Fibroblast of the aortic adventitia (primary cell): Measurements from ENCODE around the gene EVI5. TPM values are rescaled to one million over a fixed set of nuclear protein-coding genes. Genes with fewer than 3 reads are reported as not detected.

Source experiments
- DNase-seq: peaks from one replicate; pipeline ENCODE4 v3.0.0-alpha.2; 2010; ENCODE audit warnings: low read depth
- H3K4me3 ChIP-seq: 2 replicates; pipeline ENCODE4 v1.5.1; 2011; ENCODE audit warnings: low read depth, mild to moderate bottlenecking, control low read depth, low read length, moderate library complexity
- total RNA-seq: library from RNA; depleted of rRNA; stranded (reverse); fragments of >200 nt; gene quantifications from 2 replicates; pipeline ENCODE4 v1.2.3, GENCODE V29; 2012; ENCODE audit warnings: low replicate concordance
- TF ChIP-seq, protein P1 (sequence below): IDR thresholded peaks from 2 replicates; pipeline ENCODE4 v1.5.1; 2011; ENCODE audit warnings: mild to moderate bottlenecking, low read length, control low read depth, inconsistent platforms; ENCODE audit not compliant: insufficient read depth

Gene EVI5
- total RNA-seq, 1 donor = 55.3 TPM

DNA sequence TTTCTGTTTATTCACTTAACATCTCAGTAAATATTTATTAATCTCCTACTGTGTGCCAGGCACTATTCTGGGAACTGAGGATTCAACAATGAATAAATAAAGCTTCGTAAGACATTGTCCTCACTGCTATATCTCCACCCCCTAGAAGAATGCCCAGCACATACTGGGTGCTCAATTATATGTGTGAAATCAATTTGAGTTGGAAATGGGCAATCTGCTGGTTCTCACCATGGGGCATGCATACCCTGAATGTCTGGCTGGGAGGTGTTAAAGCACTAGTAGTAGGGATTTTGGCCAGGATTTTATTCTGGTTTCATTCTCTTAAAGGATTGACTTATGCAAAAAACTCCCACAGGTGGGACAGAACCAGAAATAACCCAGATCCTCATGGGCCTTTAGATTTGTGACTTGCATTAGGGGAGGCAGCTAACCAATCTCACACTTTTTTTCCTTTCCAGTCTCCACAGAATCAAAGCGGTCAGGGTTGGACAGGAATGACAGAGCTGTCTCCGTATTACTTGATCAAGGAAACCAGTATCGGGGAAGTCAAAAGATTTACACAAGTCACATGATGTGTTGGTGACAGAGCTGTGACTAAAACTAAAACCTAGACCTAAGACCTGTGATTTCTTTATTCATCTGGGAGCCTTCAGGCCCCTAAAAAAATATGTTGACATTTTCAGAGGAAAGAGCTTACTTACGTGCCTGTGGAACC is 311.0 kb downstream of the EVI5 start:
- TF ChIP-seq, protein P1, sequence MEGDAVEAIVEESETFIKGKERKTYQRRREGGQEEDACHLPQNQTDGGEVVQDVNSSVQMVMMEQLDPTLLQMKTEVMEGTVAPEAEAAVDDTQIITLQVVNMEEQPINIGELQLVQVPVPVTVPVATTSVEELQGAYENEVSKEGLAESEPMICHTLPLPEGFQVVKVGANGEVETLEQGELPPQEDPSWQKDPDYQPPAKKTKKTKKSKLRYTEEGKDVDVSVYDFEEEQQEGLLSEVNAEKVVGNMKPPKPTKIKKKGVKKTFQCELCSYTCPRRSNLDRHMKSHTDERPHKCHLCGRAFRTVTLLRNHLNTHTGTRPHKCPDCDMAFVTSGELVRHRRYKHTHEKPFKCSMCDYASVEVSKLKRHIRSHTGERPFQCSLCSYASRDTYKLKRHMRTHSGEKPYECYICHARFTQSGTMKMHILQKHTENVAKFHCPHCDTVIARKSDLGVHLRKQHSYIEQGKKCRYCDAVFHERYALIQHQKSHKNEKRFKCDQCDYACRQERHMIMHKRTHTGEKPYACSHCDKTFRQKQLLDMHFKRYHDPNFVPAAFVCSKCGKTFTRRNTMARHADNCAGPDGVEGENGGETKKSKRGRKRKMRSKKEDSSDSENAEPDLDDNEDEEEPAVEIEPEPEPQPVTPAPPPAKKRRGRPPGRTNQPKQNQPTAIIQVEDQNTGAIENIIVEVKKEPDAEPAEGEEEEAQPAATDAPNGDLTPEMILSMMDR = no peak
- no peak overlapping the region for H3K4me3 ChIP-seq
- DNase-seq = no peak

DNA sequence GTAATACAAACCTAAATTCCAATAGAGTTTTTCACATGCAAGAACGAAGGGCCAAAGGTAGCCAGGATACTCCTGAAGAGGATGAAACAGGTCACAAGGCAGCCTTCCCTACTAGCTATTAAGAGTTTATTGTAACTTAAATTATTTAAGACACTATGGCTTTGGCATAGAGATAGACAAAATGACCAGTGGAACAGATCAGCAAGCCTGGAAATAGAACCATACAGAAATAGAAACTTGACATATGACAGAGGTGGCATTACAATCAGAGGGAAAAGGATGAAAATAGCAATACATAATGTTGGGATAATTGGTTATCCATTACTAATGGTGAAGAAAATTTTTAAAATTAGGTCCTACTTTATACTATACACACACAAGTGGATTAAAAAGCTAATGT is 314.7 kb downstream of the EVI5 start:
- TF ChIP-seq, protein P1 = no peak
- H3K4me3 ChIP-seq = no peak overlapping the region
- no peak for DNase-seq

DNA sequence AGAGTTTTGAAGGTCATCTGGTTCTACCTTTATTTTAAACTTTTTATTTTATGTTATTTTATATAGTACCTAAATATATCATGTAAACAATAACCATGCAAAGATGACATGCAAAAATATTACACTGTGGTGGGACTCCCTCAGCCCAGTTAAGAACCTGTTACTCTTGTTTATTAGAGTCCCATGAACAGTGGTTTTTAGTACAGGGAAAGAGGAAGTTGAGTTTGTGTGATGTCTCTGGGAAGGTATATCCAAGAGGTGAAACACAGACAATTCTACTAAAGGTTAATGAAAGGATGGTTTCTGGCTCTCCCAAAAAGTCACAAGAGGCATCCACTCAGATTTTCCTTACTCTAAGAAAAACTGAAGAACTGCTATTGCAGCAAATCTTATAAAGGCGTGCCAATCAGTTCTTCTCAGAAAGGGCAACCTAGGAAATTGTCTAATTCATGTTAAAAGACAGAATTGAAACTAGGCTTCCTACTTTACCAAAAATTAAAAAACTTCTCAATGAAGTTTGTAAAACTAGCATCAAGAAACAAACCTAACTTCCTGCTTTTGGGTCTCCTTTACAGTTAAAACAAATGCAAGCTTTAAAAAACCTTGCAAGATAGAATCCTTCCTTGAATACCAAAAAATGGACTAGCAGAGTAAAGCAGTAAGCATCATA is 318.1 kb downstream of the EVI5 start:
- H3K4me3 ChIP-seq = no peak overlapping the region
- no peak for DNase-seq
- TF ChIP-seq, protein P1 = no peak

DNA sequence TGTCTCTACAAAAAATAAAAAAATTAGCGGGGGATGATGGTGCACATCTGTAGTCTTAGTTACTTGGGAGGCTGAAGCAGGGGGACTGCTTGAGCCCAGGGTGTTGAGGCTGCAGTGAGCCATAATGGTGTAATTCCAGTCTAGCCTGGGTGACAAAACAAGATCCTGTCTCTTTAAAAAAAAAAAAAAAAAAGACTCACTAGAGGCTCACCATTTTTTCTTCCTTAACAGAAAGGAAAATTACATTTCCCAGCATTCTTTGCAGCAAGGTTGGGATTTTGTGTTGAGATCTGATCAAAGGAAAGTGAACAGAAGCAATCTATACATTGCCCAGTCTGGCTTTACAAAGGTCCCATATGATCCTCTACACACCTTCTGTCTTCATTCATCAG is 319.7 kb downstream of the EVI5 start:
- TF ChIP-seq, protein P1 = no peak
- H3K4me3 ChIP-seq = no peak overlapping the region
- DNase-seq = no peak

DNA sequence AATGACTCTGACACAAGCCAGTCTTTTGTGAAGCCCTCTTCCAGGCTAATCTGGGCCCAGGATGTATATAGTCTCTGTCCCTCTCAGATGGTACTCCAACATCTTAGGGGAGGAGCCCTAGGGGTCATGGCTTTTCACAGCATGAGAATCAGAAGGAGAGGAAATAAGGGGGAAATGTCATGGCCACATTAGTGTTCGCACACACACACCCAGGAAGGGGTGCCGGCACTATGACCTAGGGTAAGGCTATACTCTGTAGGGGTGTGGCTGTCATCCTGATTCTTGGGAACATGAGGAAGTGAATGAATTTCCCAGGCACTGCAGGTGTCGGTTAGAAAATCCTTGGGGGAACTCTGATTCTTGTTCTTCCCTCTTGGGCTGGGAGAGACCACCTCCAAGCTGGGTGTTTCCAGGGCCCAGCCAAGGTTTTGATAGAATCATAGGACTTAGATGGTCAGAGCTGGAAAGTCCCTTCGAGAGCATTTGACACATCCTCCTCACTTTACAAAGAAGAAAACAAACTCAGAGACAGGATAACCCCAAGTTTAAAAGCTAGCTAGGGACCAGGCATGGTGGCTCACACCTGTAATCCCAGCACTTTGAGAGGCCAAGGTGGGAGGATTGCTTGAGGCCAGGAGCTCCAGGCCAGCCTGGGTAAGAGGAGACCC is 320.2 kb downstream of the EVI5 start:
- no peak overlapping the region for H3K4me3 ChIP-seq
- TF ChIP-seq, protein P1 = no peak
- no peak for DNase-seq

DNA sequence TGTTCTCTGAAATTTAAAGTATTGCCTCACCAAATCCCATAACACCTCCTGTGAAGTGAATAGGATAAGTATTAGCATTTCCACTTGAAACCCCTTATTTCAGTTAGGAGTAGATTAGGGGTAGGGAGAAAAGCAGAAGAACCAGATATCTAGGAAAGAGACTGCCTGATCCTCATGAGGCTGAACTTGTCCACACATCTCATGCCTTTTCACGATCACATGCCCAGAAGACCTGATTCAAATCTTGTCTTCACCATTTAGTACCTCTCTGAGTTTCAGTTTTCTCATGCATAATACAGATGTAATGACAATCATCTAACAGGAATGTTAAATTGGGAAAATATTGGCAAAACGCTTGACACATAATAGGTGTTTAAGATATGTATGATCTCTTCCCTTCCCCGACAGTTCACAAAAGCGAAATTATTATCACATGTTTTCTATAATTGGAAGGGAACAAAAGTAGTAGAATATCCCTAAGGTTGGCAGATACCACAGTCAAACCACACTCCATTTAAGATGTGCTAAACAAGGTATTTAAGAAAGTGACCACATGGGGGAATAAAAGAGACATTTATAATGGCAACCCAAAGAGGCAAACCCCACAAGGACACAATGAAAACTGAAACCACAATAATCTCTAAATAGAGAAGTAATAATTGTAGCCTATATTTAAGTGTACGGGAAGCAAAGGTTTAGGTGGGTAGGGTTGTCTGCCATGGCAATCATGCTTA is 323.4 kb downstream of the EVI5 start:
- no peak overlapping the region for H3K4me3 ChIP-seq
- no peak for DNase-seq
- TF ChIP-seq, protein P1 = no peak
